ENCODE data around the gene ATP5F1C. TPM values are rescaled to one million over a fixed set of nuclear protein-coding genes. Genes with fewer than 3 reads are reported as not detected.

The ATP5F1C gene
- total and polyA plus RNA-seq, 10 of the 15 experiments (the other 5 are each of a cell fraction or from before 2014, with no cell fraction given) = 307 to 978 (median 454) TPM

- Histone ChIP-seq H3K27me3 (replicated peaks in 1 of 2; ENCODE audit: control insufficient read depth in 2 of 2, insufficient read depth in 2 of 2, low read length in 1 of 2) (no peaks in the 10 kb centered on the region), H3K4me2 (ENCODE audit: control insufficient read depth, insufficient read depth) (no peak overlapping the region), H3K9ac (ENCODE audit: control insufficient read depth, insufficient read depth, low read length) (no peak overlapping the region), H3K4me3 (no peak overlapping the region), H3K27ac (ENCODE audit: control insufficient read depth, insufficient read depth) (no peak overlapping the region), H3K9me3 (replicated peaks; ENCODE audit: control insufficient read depth, insufficient read depth, low read length) (no peaks in the 10 kb centered on the region), H4K20me1 (ENCODE audit: control insufficient read depth, insufficient read depth) (no peaks in the 10 kb centered on the region), H3K36me3 (ENCODE audit: control insufficient read depth in 2 of 2, insufficient read depth in 2 of 2, low read length in 1 of 2) (peaks cover 0 to 3% of the 10 kb centered on the region in 2 experiments; a peak in 1 of 4 replicates), H2AFZ (ENCODE audit: control insufficient read depth, low read depth, low read length) (no peak overlapping the region), H3K79me2 (ENCODE audit: control insufficient read depth, insufficient read depth, low read length) (no peaks in the 10 kb centered on the region), H3K4me1 (ENCODE audit: control insufficient read depth, insufficient read depth, low read length) (no peaks in the 10 kb centered on the region)
- BruUV-seq (replicated peaks) = no TSS peak
- intact Hi-C loops (cut with micrococcal nuclease; ENCODE audit: unreplicated experiment) = no loop called here
- CTCF ChIA-PET = interaction anchor here (1.7 to 1.8 kb wide), 2 partner anchors 8 to 23 kb away, joined by 4 read pairs; no protein-coding TSS in a partner anchor
- DNase-seq (ENCODE audit: low read depth, low spot score) = no peak
- in situ Hi-C loops (cut with MboI) = no loop called here
- RAD21 ChIA-PET (ENCODE audit: unreplicated experiment) = no interaction called here
- POLR2A ChIA-PET = interaction anchor here (0.5 kb wide), 1 partner anchor 1968 kb away, joined by 4 read pairs; no protein-coding TSS in a partner anchor
- SMC1A ChIA-PET (ENCODE audit: uncharacterized antibody, unreplicated experiment) = no interaction called here
- ATAC-seq = no peak
- 91% methylated on average over 4 of the region's 4 CpGs for WGBS (ENCODE audit: insufficient coverage, insufficient replicate concordance, low lambda C conversion rate, missing lambda C conversion rate)
- FAIRE-seq = no peak
- TF ChIP-seq HDGF (IDR thresholded peaks at IDR 0.05) (no peak), ZNF24 (IDR thresholded peaks at IDR 0.05) (no peak), MLLT1 (IDR thresholded peaks at IDR 0.05) (no peak), SUZ12 (IDR thresholded peaks at IDR 0.05; ENCODE audit: unreplicated experiment) (no peak), EED (IDR thresholded peaks at IDR 0.05; ENCODE audit: low read depth) (no peak), EZH2 (IDR thresholded peaks at IDR 0.05; ENCODE audit: borderline replicate concordance, control insufficient read depth, low read depth, low read length) (no peak), HDAC2 (IDR thresholded peaks at IDR 0.05) (no peak)
These were observed 67.2 kb downstream of the ATP5F1C start for GRCh38 chr10:7855205-7855604.
